HT-29 (cell line): Measurements from ENCODE around the gene SP110. TPM values are rescaled to one million over a fixed set of nuclear protein-coding genes. Genes with fewer than 3 reads are reported as not detected.

ENCODE experiments used
- DNase-seq: peaks from one replicate; pipeline ENCODE4 v3.0.0-alpha.2; 2015; ENCODE audit warnings: low spot score
- total RNA-seq: library from RNA; depleted of rRNA; stranded (reverse); fragments of >200 nt; shearing (Covaris generic); gene quantifications from 2 replicates; pipeline ENCODE4 v1.2.3, GENCODE V29; 2014

Gene SP110
- total RNA-seq, 1 experiment from 2014 or later: 10.0 TPM

DNA sequence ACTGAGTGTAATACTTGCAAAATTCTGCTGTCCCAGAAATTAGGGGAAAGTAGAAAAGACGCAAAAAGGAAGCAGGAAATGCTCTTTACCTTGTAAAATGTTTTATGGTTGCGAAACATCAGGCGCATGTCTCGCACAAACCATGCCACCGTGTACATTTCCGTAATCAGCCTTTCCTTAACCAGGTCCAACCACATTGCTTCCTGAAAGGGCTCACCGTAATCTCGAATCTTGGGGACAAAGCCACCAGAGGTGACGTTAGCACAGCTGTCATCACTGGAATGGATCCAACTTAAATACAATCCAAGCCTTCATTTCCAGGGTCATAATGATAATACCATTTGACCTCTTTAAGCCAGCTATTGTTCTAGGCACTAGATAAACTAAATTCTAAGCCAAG, 49.3 kb downstream of the SP110 start:
- DNase-seq: peak; percentile 79

DNA sequence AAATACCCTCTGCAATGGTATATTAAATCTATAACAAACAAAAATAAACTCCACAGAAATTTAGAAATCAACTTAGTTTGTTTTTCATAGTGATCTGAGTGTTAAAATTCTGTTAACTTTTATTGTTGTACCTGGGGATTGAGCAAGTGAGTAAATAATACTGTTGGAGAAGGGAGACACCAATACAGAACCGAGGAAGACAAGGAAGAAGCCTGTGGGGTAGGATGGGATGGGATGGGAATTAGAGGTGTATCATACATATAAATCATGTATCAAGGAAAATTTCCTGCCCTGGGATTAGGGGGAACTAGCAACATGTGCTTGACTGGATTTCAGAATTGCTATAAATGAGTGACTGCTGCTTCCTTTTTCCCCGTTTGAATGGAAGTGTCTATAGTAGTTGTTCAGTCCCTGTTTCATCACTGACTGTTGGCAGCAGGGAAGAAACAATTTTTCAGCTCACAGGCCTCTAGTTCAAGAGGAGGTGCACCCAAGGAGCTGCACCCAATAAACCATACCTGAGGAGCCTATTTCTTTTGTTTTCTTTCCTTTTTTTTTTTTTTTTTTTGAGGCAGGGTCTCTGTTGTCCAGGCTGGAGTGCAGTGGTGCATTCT, 53.1 kb downstream of the SP110 start:
- DNase-seq: no peak

DNA sequence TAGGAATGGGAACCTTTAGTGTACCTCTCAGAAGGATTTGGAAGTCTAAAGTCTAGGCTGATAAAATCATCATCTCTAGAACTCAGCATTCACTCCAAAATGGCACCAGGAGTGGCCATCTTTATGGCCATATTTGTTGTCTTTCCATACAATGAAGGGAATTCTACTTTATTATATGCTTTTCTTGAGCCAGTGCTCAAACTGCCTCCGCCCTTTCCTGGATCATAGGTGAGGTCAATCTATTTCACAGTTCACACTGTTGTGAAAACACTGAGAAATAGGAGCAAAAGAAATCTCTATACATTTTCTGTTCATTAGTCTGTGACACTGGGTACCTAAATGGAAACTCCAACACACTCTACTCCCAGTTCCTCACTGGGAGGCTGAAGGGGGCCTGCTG, 55.6 kb downstream of the SP110 start:
- no peak for DNase-seq

DNA sequence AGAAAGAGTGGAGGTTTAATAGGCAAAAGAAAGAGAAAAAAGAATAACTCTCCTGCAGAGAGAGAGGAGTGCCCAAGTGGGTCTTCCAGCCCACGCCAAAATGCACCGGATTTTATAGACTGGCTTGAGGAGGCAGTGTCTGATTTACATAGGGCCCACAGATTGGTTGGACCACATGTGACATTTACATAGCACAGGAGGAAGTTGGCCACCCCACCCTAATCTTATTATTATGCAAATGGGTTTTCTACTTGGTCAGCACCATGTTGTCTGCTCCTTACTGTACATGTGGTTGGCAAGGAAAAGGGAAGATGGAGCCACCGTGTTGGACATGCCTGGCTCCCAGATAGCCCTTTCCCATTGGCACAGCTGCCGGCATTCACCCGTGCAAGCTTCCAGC, 56.8 kb downstream of the SP110 start:
- DNase-seq: no peak

DNA sequence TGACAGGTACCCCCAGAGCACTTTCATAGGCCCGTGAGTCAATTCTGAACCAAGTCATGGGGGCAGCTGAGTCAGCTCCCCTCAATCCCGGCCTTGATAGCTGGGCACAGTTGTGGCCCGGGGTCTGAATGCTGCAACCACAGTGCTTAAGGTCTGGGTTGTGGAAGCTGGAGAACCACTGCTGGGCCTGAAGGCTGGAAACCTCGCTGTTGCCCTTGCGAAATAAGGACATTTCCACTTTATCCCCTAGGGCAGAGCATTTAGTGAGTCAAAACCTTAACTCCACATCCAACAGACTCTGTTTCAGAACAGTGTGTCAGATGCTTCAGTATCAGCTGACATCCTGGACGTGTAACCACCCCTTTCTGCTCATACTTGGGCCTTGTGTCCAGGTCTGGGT, 58.6 kb downstream of the SP110 start:
- DNase-seq: no peak

DNA sequence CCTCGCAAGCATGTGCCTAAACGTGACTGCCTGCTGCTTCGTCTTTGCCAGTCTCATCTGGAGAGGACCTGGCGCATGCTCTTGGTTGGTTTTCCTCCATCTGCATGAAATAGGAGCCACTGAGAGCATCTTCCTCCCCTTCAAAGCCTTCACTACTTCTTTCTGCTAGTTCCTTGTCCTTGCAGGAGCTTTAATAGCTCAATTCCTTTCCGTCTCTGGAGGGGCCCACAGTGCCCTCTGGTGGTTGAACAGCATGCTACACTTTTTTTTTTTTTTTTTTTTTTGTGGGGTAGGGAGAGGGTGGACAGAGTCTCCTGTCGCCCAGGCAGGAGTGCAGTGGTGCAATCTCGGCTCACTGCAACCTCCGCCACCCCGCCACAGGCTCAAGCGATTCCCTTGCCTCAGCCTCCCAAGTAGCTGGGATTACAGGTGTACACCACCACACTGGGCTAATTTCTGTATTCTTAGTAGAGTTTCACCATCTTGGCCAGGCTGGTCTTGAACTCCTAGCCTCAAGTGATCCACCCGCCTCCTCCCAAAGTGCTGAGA, 59.6 kb downstream of the SP110 start:
- DNase-seq: peak; percentile 59

DNA sequence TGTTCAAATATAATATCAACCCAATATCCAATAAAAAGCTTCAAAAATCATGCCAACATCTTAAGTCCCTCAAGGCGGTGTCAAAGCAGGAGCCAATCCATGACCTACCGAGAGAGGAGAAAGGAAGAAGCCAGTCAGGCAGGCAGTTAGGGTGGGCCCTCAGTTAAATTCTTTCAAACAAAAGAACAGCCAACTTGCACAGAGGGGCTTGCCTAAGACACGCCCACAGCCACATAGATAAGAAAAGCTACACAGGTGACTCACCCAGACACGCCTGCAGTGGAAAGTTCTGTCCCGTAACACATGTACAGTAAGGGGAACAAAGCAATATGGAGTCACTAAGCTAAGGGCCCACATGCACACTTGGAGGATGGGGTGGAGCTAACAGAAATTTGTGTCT, 61.3 kb downstream of the SP110 start:
- DNase-seq: no peak

DNA sequence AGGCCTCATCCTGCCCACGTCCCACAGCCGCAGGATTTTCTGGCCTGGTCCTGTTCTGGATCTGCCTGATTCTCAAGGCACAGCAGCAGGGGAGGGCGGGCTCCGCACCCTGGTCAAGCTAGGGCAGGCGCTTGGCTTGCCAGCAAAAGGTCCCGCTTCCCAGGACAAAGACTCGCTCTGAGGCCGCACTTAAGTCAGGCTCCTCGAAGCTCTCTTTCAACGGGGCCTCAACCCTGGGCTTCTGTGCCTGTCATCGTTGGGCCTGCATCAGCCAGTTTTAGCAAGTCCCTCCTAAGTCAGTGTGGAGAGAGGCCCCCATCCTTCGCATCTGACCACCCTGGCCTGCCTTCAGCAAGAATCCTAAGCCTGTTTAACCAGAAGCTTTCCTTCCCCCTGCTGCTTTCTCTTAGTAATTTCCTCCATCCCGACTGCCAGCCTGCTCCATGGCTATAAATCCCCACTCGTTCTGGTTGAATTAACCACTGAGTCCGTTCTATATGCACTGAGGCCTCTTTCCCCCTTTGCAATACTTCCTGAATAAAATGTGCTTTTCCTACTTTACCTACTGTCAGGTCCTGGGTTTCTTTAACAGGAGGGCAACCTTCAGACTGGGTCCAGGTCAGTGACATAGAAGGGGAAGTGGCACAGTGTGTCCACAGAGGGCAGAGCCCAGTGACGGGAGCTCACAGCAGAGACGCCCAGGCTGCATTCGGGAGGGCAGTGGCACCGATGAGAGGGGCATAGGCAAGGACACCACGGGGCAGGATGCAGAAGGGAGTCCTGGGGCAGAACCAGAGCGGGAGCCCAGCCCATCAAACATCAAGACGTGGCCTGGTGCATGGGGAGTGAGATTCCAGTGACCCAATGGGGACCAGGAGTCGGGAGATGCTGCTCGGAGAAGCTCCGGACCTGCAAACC, 62.7 kb downstream of the SP110 start:
- no peak for DNase-seq

DNA sequence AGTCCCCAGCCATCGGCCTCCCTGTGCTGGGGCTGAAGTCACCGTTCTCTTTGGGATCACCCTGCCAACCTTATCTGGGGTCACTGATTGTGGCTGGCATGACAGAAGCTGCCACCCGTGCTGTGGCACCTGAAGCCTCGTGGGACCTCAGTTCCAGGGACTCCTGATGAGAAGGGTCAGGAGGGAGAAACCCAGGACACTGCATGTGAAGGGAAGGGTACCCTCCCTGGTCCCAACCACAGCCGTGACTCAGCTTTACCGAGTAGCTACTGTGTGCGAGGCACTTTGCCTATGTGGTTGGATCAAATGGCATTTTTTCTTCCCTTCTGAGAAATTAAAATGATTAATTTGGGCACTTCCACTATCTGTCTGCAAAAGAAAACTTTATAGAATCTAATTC, 64.4 kb downstream of the SP110 start:
- DNase-seq: no peak

DNA sequence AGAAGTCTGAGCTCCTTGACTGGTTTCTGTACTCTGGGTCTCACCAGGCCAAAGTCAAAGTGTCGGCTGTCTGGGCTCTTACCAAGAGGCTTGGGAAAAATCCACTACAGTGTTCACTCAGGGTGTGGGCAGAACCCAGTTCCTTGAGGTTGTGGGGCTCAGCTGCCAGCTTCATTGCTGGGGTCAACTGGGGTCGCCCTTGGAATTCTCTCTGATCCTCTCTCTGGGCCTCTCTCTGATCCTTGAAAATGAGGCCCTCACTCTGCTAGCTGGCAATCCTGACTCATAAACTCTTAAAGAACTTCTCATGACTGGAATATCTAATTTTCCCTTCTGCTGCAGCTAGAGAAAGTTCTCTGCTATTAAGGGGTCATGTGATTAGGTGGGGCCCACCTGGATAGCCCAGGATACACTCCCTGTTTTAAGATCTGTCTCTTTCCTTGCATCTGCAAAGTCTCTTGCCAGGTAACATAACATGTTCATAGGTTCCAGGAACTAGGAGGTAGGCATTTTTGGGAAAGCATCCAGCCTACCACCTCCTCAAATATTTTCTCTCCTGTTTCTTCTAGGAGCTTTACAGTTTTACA, 66.3 kb downstream of the SP110 start:
- DNase-seq: no peak

DNA sequence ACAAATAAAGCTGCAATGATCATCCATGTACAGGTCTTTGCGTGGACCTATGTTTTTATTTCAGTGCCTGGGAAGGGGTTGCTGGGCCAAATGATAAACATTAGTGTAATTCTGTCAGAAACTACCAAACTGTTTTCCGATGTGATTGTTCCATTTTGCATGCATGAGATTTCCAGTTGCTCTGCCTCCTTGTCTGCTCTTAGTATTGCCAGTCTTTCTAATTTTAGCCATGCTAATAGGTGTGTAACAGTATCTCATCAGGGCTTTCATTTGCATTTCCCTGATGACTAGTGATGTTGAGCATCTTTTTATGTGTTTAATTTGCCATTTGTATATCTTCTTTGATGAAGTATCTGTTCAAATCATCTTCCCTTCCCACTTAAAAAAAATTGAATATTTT, 67.5 kb downstream of the SP110 start:
- no peak for DNase-seq

DNA sequence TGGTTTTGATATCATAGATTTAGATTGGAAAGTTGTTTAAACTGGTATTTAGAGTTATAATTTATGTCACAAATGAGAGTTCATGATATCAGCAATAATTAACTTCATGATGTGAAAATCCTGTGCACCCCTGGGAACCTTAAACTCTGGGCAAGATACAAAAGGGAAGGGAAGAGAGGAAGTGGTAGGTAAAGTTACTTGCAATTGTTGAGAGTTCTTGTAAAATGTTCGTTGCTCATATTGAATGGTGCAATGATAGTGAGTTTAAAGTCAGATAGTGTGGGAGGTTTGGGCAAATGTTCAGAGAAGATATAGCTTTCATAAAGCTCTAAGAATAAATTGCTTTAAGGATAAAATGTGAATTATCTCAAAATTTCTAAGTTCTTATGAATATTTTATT, 75.4 kb downstream of the SP110 start:
- no peak for DNase-seq

DNA sequence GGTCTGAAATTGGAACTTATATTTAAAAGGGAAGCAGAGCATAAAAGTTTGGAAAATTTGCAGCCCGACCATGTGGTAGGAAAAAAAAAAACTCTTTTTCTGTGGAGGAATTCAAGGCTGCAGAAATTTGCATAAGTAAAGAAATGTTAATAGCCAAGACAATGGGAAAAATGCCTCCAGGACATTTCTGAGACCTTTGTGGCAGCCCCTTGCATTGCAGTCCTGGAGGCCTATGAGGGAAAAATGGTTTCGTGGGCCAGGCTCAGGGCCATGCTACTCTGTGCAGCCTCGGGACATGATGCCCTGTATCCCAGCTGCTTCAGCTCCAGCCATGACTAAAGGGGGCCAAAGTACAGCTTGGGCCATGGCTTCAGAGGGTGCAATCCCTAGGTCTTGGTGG, 79.1 kb downstream of the SP110 start:
- DNase-seq: no peak

DNA sequence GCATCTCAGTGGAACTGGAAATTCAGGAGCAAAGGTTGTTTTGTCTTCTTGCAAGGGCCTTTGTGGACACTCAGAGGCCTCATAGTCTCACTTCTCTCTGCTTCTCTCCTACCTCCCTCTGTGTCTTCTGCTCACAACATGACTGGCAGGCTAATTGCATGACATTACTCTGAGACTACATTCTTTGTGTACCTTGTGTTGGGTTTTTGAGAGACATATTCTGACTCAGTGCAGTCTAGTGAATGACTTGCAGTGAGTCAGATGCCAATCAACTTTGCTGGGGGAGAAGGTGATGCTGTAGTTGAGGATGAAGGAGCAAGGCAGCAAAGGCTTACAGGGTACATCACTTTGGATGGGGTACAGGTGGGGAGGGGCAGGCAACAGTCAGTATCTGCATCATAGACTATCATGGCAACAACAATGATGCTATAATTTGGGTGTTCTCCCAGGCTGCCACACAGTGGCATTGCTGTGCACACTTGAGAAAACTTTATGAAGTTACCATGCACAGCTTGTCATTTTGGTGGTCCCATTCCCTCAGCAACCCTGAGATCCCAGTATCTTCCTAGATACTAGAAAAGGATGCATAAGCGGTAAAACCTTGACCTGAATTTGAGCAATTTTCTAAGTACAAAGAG, 81.8 kb downstream of the SP110 start:
- DNase-seq: no peak

DNA sequence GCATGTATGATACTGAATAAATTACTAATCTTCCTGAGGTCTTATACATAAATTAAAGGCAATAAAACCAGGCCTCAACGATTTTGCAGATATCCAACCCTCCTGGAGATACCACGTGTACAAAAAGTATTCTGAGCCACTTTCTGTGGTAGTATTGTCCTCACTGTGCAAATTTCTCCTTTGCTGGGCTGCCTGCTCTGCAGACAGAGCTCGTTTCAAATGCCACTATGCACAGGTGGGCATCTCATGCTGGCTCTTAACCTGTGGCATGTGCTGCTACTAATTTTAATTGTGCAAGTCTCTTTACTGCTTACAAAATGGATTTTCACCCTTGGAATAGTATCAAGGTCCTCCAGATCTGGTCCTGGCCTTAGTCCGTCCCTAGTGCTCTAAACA, 84.7 kb downstream of the SP110 start:
- no peak for DNase-seq

DNA sequence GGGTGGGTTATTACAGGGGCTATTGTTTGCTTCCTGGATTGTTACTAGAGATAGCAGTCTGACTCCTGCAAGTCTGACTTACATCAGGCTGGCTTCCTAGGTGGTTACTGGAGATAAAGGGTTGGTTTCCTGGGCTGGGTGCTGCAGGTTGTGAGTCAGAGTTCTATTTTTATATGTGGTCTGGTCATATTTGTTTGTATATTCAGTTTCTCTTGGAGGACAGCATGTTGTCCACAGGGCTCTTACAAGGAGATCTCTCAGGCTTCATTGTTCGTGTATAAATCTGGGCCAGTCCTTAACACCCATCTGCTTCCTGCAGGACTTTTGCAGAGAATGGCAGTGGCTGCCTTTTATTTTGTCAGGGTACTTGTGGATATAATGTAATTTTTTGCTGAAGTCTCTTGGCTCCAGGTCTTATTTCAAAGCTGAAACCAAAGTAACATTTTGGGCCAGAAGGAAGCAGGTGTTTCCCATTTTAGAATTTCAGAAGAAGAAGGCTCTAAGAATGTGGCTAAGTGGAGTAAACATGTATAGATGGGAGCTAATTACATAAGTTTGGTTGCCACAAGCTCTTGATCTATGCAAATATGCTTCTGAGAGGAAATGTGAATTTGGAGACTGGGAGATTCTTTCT, 85.2 kb downstream of the SP110 start:
- DNase-seq: no peak

DNA sequence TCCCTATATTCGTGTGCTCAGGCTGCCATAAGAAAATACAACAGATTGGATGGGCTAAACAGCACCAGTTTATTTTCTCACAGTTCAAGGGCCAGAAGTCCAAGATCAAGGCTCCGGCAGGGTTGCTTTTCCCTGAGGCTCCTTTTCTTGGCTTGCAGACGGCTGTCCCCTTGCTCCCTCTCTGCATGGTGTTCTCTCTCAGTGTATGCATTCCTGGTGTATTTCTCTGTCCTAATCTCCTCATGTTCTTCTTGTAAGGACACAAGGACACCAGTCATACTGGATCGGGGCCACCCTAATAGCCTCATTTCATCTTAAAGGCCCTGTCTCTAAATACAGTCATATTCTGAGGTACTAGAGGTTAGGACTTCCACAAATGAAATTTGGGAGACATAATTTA, 88.4 kb downstream of the SP110 start:
- DNase-seq: no peak

DNA sequence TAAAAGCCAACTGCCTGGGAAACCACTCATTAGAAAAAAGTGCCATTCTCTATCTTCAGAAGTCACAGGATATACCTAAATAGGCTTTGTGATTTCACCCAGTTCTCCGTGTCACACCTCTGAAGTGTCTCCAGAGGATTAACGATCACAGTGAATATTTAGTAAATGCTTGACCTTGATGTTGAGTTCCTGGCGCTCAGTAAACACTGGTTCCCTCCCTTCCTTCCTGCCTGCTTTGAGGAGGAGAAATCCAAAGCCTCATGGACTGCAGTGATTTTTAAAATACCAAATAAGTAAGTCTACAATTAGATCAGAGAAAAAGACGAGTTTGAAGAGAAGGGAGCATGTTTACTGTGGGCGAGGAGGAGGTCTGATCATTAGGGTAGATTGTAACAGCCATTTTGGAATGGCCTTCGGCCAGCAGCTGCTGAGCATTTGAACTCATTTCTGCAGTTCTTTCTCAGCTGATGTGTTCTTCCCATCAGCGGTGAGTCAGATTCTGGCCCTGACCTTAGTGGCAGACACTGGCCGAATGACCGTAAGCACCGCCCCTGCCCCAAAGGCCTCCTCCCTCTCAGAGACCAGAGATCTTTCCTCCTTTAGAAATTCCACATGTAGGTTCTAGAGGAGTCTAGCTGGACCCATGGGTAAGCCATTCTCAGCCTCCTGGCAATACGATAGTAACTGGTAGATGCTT, 89.0 kb downstream of the SP110 start:
- DNase-seq: peak; percentile 67

DNA sequence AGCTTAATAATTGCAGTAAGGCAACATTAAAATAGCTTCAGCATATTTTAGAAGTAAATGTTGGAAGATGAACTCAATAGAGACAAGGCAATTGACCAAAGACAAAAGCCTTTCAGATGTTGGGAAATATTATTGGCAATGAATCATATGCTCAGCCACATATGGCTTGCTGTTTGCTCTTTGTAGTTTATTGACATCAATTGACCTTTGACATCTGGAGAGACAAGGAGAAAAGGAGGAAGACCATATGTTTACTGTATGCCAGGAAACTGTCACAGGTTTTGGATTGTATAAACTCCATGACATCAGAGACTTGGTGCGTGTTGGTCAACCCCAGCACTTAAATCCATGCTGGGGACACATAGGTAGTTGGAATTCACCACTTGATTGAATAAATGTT, 90.4 kb downstream of the SP110 start:
- DNase-seq: no peak

DNA sequence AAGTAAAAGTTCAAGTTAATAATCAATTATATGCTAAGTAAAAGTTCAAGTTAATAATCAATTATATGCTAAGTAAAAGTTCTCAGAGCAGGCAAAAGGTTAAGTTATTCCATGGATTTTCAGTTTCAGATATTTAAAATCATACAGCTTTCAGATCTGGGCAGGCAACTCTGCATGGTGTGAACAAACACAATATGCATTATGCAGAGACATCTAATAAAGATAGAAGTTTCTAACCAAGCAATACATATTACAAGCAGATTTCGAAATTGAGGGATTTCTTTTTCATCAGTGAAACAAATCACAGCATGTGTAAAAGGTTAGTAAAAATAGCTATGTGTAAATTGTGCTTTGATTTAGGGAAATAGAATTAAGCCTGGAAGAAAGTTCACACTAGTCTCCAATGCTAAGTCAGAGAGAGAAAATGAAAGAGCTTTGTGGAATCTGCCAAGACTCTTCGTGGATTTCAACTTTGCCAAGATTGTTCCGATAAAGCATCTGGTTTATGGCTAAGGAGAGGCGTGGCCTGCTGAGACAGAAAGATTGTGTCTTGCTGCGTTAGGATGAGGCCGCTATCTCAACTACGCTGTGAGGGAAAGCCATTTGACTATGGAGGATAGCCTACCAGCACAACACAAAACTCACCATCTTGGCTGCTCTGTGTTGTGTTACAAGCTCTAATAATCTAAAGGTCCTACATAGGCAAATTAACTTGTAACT, 91.0 kb downstream of the SP110 start:
- DNase-seq: no peak
